K562 (cell line): ENCODE results near the gene CDC20. TPM values are rescaled to one million over a fixed set of nuclear protein-coding genes. Genes with fewer than 3 reads are reported as not detected.

Source experiments
- ARID1B ChIP-seq: fragments of 450-650 bp; IDR thresholded peaks from 2 replicates; pipeline ENCODE4 v1.6.1; 2016; ENCODE audit warnings: antibody characterized with exemption, mild to moderate bottlenecking, inconsistent platforms
- ARNT ChIP-seq, 2 experiments: fragments of 450-650 bp; IDR thresholded peaks; 2 replicates each; pipeline ENCODE4 v1.6.1; 2016; ENCODE audit warnings: mild to moderate bottlenecking in 1 of 2
- E2F3 ChIP-seq: fragments of 250-450 bp; sonication (Bioruptor Pico); IDR thresholded peaks from 2 replicates; pipeline ENCODE4 v1.4.0; 2020; ENCODE audit warnings: mild to moderate bottlenecking
- GTF2B ChIP-seq: IDR thresholded peaks from 2 replicates; pipeline ENCODE4 v1.6.1; 2011; ENCODE audit not compliant: insufficient read length; ENCODE audit errors: extremely low read depth
- HDAC1 ChIP-seq, 2 experiments: fragments of 450-650 bp; IDR thresholded peaks; 2 replicates each; pipeline ENCODE4 v1.6.1; 2016 to 2017; ENCODE audit warnings: inconsistent platforms in 1 of 2, mild to moderate bottlenecking in 1 of 2, moderate library complexity in 1 of 2
- HSF4 ChIP-seq: fragments of 250-450 bp; sonication (Bioruptor Pico); IDR thresholded peaks from 2 replicates; pipeline ENCODE4 v2.1.2; 2022; ENCODE audit warnings: mild to moderate bottlenecking, moderate library complexity, borderline replicate concordance
- JUND ChIP-seq, 2 experiments: IDR thresholded peaks; 2 replicates in 1 of 2; 3 replicates in 1 of 2; pipeline ENCODE4 v1.6.1; 2011; ENCODE audit warnings: borderline replicate concordance in 2 of 2, low read depth in 2 of 2, low read length in 2 of 2, improper control_type of control experiment in 1 of 2, missing biosample characterization in 1 of 2, missing genetic modification characterization in 1 of 2, missing genetic modification reagents in 1 of 2
- LEF1 ChIP-seq: fragments of 450-650 bp; IDR thresholded peaks from 2 replicates; pipeline ENCODE4 v1.6.1; 2016; ENCODE audit warnings: mild to moderate bottlenecking
- MLX ChIP-seq, 2 experiments: fragments of 450-650 bp in 1 of 2; sonication (generic) in 1 of 2; formaldehyde crosslinking; conservative IDR thresholded peaks; 2 replicates each; pipeline versions ENCODE4 v1.4.0 to v1.8.1; 2020 to 2022; ENCODE audit warnings: mild to moderate bottlenecking in 1 of 2, missing genetic modification reagents in 1 of 2
- MTA2 ChIP-seq: fragments of 450-650 bp; IDR thresholded peaks from 2 replicates; pipeline ENCODE4 v1.6.1; 2016; ENCODE audit warnings: low read depth
- NFIC ChIP-seq: fragments of 450-650 bp; IDR thresholded peaks from 2 replicates; pipeline ENCODE4 v1.6.1; 2017; ENCODE audit warnings: mild to moderate bottlenecking, inconsistent platforms
- NFIX ChIP-seq: fragments of 250-450 bp; sonication (Bioruptor Pico); IDR thresholded peaks from 2 replicates; pipeline ENCODE4 v1.4.0; 2020; ENCODE audit warnings: low read depth, mild to moderate bottlenecking, moderate library complexity
- PCBP1 ChIP-seq: fragments of 200-400 bp; formaldehyde crosslinking; IDR thresholded peaks from 2 replicates; pipeline ENCODE4 v1.6.1; 2018; ENCODE audit warnings: mild to moderate bottlenecking, low read depth, low read length; ENCODE audit not compliant: poor library complexity, severe bottlenecking
- PHB ChIP-seq: fragments of 250-450 bp; sonication (Bioruptor Pico); IDR thresholded peaks from 2 replicates; pipeline ENCODE4 v1.5.0; 2021
- POLR2A ChIP-seq: fragments of 450-650 bp; conservative IDR thresholded peaks from 2 replicates; pipeline ENCODE4 v1.6.1; 2016
- SMARCA4 ChIP-seq: fragments of 450-650 bp; IDR thresholded peaks from 2 replicates; pipeline ENCODE4 v1.6.1; 2016
- SP1 ChIP-seq: sonication (generic); formaldehyde crosslinking; IDR thresholded peaks from 2 replicates; pipeline ENCODE4 v1.8.1; 2022; ENCODE audit warnings: mild to moderate bottlenecking, missing genetic modification reagents
- UBTF ChIP-seq, 2 experiments: IDR thresholded peaks; 2 replicates each; pipeline ENCODE4 v1.6.1; 2012; ENCODE audit warnings: improper control_type of control experiment in 2 of 2, low read depth in 2 of 2, low read length in 2 of 2, borderline replicate concordance in 1 of 2
- ZNF133 ChIP-seq: fragments of 250-450 bp; sonication (Bioruptor Pico); IDR thresholded peaks from 2 replicates; pipeline ENCODE4 v1.4.0; 2020; ENCODE audit warnings: mild to moderate bottlenecking
- ZNF609 ChIP-seq: sonication (generic); formaldehyde crosslinking; IDR thresholded peaks from 2 replicates; pipeline ENCODE4 v1.8.1; 2023; ENCODE audit warnings: missing genetic modification reagents, mild to moderate bottlenecking, borderline replicate concordance
- polyA plus RNA-seq, 8 experiments: library from polyadenylated mRNA; depleted of rRNA in 4 of 8; stranded (reverse) in 5 of 8; unstranded in 3 of 8; fragments of >200 nt; fragmentation: Nextera tagmentation in 2 of 8; fragmentation: Illumina TruSeq in 1 of 8; extraction: Ambion mirVana in 2 of 8; extraction: Trizol in 1 of 8; gene quantifications; 2 replicates each; pipeline versions ENCODE4 v1.2.1 to v1.2.3, GENCODE V29; 2011 to 2014; ENCODE audit warnings: inconsistent platforms in 1 of 8, missing spikeins in 1 of 8
- total RNA-seq, 7 experiments: library from RNA; depleted of rRNA in 6 of 7; stranded (reverse); fragments of >200 nt in 6 of 7; fragmentation: Illumina TruSeq in 2 of 7; extraction: Trizol in 2 of 7; gene quantifications; 2 replicates each; pipeline versions ENCODE4 v1.2.1 to v1.2.3, GENCODE V29; 2011 to 2021; ENCODE audit warnings: low replicate concordance in 1 of 7

Gene CDC20
- total and polyA plus RNA-seq, 9 of the 15 experiments (the other 6 are each of a cell fraction or from before 2014, with no cell fraction given) = 45.2 to 224 (median 121) TPM

- TF ChIP-seq ARID1B (peak; percentile 20; the same call in 1 of the 2 replicates), POLR2A (peak; percentile 82), GTF2B (peak; percentile 17), ZNF133 (CRISPR knock-in tag) (no peak), PCBP1 (no peak), SP1 (CRISPR knock-in tag) (peak; percentile 76; the same call in 1 of the 2 replicates), SMARCA4 (peak; percentile 76), HSF4 (no peak), E2F3 (CRISPR knock-in tag) (no peak), MLX (CRISPR knock-in tag; conservative IDR thresholded peaks at IDR 0.05) (no peak), ARNT (IDR thresholded peaks at IDR 0.05) (peak in 1 of 2 experiments; percentile 59; a peak in 2 of 4 replicates), NFIX (CRISPR knock-in tag) (no peak), ZNF609 (CRISPR knock-in tag) (no peak), NFIC (peak; percentile 19; the same call in 1 of the 2 replicates), MTA2 (peak; percentile 6; the same call in 1 of the 2 replicates), HDAC1 (IDR thresholded peaks at IDR 0.05) (peak in 1 of 2 experiments; percentile 58; a peak in 2 of 4 replicates), LEF1 (0 out of 2 replicates have a peak, but pooled peaks have one; percentile 26), JUND (IDR thresholded peaks at IDR 0.05; ENCODE audit: borderline replicate concordance, low read depth, low read length) (peak; percentile 1; the same call in 1 of the 2 replicates), JUND (tag; IDR thresholded peaks at IDR 0.05; ENCODE audit: borderline replicate concordance, low read depth, low read length) (no peak), PHB (CRISPR knock-in tag) (no peak), UBTF (IDR thresholded peaks at IDR 0.05; ENCODE audit: borderline replicate concordance in 1 of 2, low read depth in 2 of 2, low read length in 2 of 2) (peak in 1 of 2 experiments; percentile 55; a peak in 3 of 4 replicates)
Observed at GRCh38 chr1:43358121-43358745, 548 bp upstream of the CDC20 start (continued).
